ENCODE measurements around the gene PKN1.
"Not testable (repeated sequence)": the region's sequence is repeated elsewhere in the genome, so short reads cannot be mapped to it uniquely, and the experiment has no call there.

PKN1 gene

DNA sequence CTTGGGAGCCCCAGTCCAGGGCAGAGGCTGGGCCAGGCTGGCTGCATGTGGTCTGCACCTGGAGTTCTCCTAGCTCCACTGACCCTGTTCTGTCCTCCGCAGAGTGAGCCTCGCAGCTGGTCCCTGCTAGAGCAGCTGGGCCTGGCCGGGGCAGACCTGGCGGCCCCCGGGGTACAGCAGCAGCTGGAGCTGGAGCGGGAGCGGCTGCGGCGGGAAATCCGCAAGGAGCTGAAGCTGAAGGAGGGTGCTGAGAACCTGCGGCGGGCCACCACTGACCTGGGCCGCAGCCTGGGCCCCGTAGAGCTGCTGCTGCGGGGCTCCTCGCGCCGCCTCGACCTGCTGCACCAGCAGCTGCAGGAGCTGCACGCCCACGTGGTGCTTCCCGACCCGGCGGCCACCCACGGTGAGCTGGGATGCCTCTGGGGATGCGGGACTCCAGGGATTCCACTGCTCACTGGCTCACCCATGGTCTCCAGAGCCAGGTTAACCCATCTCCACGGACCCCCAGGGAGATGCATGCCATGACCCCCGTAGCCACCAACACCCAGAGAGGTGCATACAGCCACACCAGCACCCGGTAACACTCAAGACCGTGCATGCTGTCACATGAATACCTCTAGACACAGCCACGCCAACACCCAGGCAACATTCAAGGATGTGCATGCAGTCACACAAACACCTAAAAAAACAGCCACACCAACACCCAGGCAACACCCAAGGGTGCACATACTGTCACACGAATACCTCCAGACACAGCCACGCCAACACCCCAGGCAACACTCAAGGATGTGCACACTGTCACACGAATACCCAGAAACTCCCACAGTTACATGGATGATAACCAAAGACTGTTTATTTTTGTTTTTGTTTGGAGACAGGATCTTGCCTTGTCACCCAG lies 8.2 kb downstream of the PKN1 start:
- peaks cover 20% of the 10 kb centered on the region for H3K36me3 ChIP-seq (ENCODE audit: control insufficient read depth, insufficient read depth, low read length)
- no peak overlapping the region for H3K9ac ChIP-seq (ENCODE audit: low read length)
- no peaks in the 10 kb centered on the region for H3K27me3 ChIP-seq (ENCODE audit: control insufficient read depth, insufficient read depth, low read length)
- peaks cover 8% of the 10 kb centered on the region for H3K4me1 ChIP-seq (ENCODE audit: control insufficient read depth, insufficient read depth, low read length)
- H3K4me3 ChIP-seq (ENCODE audit: low read length): no peak overlapping the region
- no peaks in the 10 kb centered on the region for H3K9me3 ChIP-seq (ENCODE audit: control insufficient read depth, low read length)

DNA sequence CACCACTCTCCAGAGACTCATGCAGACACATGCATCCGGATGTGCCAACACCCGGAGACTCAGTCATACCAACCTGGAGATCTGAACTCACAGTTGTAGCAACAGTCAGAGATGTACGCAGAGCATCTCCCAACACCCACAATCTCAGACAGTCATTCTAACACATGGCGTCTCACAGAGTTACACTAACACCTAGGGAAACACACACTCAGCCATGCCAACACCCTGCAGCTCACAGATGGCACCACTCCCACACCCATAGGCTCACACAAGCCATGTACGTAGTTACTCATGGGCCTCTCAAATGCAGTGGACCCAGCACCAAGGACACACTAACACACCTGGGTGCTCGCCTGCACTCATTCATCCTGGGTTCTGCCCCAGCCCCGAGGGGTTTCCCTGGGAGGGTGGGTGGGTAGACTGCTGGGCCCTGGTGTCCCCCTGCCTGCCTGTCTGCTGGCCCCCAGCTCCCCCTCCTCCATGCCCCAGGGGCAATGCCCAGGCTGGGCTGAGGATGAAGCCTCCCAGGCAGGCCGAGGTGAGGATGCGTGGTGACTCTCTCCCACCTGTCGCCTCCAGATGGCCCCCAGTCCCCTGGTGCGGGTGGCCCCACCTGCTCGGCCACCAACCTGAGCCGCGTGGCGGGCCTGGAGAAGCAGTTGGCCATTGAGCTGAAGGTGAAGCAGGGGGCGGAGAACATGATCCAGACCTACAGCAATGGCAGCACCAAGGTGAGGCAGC lies 10.0 kb downstream of the PKN1 start:
- no peaks in the 10 kb centered on the region for H3K9me3 ChIP-seq (ENCODE audit: control insufficient read depth, low read length)

DNA sequence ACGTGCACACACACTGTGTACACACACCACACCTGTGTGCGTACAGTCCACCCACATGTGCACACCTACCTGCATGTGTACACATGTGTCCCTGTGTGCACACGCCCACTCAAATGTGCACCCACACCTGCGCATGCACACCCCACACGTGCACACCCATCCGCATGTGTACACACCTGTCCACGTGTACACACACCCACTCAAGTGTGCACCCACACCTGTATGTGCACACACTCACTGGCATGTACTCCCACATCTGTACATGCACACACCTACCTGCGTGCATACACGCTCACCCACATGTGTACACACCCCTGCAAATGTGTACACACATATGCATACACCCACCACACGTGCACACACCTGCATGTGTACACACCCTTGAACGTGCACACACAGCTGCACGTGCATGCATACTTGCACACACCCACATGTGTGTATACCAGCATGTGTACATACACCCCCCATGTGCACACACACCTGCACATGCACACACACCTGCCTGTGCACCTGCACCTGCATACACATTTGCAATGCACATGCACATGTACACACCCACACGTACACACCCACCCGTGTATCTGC lies 10.6 kb downstream of the PKN1 start:
- no peaks in the 10 kb centered on the region for H3K9me3 ChIP-seq (ENCODE audit: control insufficient read depth, low read length)
- peaks cover 25% of the 10 kb centered on the region for H3K36me3 ChIP-seq (ENCODE audit: control insufficient read depth, insufficient read depth, low read length)

More for the DNA sequence above, 10.0 kb downstream of the PKN1 start:
- no peaks in the 10 kb centered on the region for H3K27me3 ChIP-seq (ENCODE audit: control insufficient read depth, insufficient read depth, low read length)
- H3K4me3 ChIP-seq (ENCODE audit: low read length): no peak overlapping the region
- H3K9ac ChIP-seq (ENCODE audit: low read length): no peak overlapping the region
- H3K4me1 ChIP-seq (ENCODE audit: control insufficient read depth, insufficient read depth, low read length): peaks cover 8% of the 10 kb centered on the region
- peaks cover 25% of the 10 kb centered on the region for H3K36me3 ChIP-seq (ENCODE audit: control insufficient read depth, insufficient read depth, low read length)

DNA sequence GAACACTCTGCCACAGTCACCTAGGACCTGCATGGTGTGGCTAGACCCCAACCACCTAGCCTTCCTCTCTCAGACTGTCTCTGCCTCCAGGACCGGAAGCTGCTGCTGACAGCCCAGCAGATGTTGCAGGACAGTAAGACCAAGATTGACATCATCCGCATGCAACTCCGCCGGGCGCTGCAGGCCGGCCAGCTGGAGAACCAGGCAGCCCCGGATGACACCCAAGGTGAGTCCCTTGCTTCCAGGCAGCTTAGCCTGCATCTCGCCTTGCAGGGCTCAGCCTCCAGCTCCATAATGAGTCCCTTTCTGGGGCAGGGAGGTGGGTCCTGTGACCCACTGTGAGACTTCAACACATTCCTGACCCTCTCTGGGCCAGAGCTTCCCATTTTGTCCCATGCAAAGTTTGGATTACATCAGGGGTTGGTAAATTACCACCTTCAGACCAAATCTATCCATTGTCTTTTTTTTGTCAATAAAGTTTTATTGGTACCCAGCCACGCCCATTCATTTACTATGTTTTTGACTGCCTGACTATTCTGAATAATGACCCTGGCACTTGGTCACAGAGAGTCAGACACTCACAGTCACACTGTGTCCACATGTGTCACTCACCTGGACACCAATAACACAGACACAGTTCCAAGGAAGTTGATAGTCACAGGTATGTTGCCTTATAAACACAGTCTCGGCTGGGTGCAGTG lies 13.4 kb downstream of the PKN1 start:
- no peaks in the 10 kb centered on the region for H3K9me3 ChIP-seq (ENCODE audit: control insufficient read depth, low read length)
- H3K27me3 ChIP-seq (ENCODE audit: control insufficient read depth, insufficient read depth, low read length): no peaks in the 10 kb centered on the region
- no peak overlapping the region for H3K4me3 ChIP-seq (ENCODE audit: low read length)
- peaks cover 25% of the 10 kb centered on the region for H3K36me3 ChIP-seq (ENCODE audit: control insufficient read depth, insufficient read depth, low read length)
- no peak overlapping the region for H3K9ac ChIP-seq (ENCODE audit: low read length)
- no peaks in the 10 kb centered on the region for H3K4me1 ChIP-seq (ENCODE audit: control insufficient read depth, insufficient read depth, low read length)

More for the DNA sequence above, 10.6 kb downstream of the PKN1 start:
- Histone ChIP-seq H3K4me3 (ENCODE audit: low read length) (no peak overlapping the region), H3K27me3 (ENCODE audit: control insufficient read depth, insufficient read depth, low read length) (no peaks in the 10 kb centered on the region), H3K9ac (ENCODE audit: low read length) (no peak overlapping the region), H3K4me1 (ENCODE audit: control insufficient read depth, insufficient read depth, low read length) (peaks cover 8% of the 10 kb centered on the region)

DNA sequence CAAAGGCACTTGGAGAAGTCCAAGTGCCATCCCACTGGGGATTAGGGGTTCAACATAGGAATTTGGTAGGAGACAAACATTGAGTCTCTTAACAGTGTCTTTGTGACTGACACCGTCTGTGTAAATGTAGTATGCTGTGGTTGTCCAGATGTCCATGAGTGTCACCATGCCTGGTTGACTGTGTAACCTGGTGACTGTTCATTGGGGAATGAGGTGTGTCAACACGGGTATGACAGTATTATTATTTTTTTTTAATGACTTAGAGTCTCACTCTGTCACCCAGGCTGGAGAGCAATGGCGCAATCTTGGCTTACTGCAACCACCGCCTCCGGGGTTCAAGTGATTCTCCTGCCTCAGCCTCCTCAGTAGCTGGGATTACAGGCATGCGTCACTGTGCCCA lies 16.2 kb downstream of the PKN1 start:
- H3K4me1 ChIP-seq (ENCODE audit: control insufficient read depth, insufficient read depth, low read length): no peaks in the 10 kb centered on the region
- H3K27me3 ChIP-seq (ENCODE audit: control insufficient read depth, insufficient read depth, low read length): no peaks in the 10 kb centered on the region
- no peak overlapping the region for H3K9ac ChIP-seq (ENCODE audit: low read length)
- H3K9me3 ChIP-seq (ENCODE audit: control insufficient read depth, low read length): no peaks in the 10 kb centered on the region
- no peak overlapping the region for H3K4me3 ChIP-seq (ENCODE audit: low read length)
- H3K36me3 ChIP-seq (ENCODE audit: control insufficient read depth, insufficient read depth, low read length): peaks cover 14% of the 10 kb centered on the region

GRCh38 chr19:14450168-14450874 lies 17.2 kb downstream of the PKN1 start:
- H3K4me1 ChIP-seq (ENCODE audit: control insufficient read depth, insufficient read depth, low read length): no peaks in the 10 kb centered on the region
- H3K4me3 ChIP-seq (ENCODE audit: low read length): no peak overlapping the region
- peaks cover 9% of the 10 kb centered on the region for H3K36me3 ChIP-seq (ENCODE audit: control insufficient read depth, insufficient read depth, low read length)
- H3K9me3 ChIP-seq (ENCODE audit: control insufficient read depth, low read length): no peaks in the 10 kb centered on the region
- no peaks in the 10 kb centered on the region for H3K27me3 ChIP-seq (ENCODE audit: control insufficient read depth, insufficient read depth, low read length)
- no peak overlapping the region for H3K9ac ChIP-seq (ENCODE audit: low read length)

DNA sequence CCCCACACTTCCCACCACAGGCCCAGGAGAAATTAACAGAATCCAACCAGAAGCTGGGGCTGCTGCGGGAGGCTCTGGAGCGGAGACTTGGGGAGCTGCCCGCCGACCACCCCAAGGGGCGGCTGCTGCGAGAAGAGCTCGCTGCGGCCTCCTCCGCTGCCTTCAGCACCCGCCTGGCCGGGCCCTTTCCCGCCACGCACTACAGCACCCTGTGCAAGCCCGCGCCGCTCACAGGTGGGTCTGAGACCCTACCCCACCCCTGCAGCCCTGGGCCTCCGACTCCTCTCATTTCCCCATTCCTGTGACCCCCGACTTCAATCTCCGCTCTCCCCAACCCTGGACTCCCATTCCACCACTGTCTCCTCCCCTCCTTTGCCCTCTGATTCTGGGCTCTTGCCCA lies 17.8 kb downstream of the PKN1 start:
- Histone ChIP-seq H3K4me1 (ENCODE audit: control insufficient read depth, insufficient read depth, low read length) (no peaks in the 10 kb centered on the region), H3K36me3 (ENCODE audit: control insufficient read depth, insufficient read depth, low read length) (peaks cover 9% of the 10 kb centered on the region), H3K27me3 (ENCODE audit: control insufficient read depth, insufficient read depth, low read length) (no peaks in the 10 kb centered on the region), H3K9ac (ENCODE audit: low read length) (no peak overlapping the region), H3K4me3 (ENCODE audit: low read length) (no peak overlapping the region), H3K9me3 (ENCODE audit: control insufficient read depth, low read length) (no peaks in the 10 kb centered on the region)

DNA sequence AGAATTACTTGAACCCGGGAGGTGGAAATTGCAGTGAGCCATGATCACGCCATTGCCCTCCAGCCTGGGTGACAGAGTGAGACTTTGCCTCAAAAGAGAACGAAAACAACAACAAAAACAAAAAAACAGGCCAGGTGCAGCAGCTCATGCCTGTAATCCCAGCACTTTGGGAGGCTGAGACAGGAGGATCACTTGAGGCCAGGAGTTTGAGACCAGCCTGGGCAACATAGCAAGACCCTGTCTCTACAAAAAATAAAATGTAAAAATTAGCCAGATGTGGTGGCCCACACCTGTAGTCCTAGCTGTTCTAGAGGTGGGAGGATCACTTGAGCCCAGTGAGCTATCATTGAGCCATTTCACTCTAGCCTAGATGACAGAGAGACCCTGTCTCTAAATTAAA lies 19.2 kb downstream of the PKN1 start:
- H3K4me1 ChIP-seq (ENCODE audit: control insufficient read depth, insufficient read depth, low read length); H3K9ac ChIP-seq (ENCODE audit: low read length); H3K36me3 ChIP-seq (ENCODE audit: control insufficient read depth, insufficient read depth, low read length); H3K9me3 ChIP-seq (ENCODE audit: control insufficient read depth, low read length); H3K27me3 ChIP-seq (ENCODE audit: control insufficient read depth, insufficient read depth, low read length); H3K4me3 ChIP-seq (ENCODE audit: low read length): not testable (repeated sequence)

- Histone ChIP-seq H3K9me3 (ENCODE audit: control insufficient read depth, low read length) (no peaks in the 10 kb centered on the region), H3K4me3 (ENCODE audit: low read length) (no peak overlapping the region), H3K4me1 (ENCODE audit: control insufficient read depth, insufficient read depth, low read length) (no peaks in the 10 kb centered on the region), H3K9ac (ENCODE audit: low read length) (no peak overlapping the region), H3K27me3 (ENCODE audit: control insufficient read depth, insufficient read depth, low read length) (no peaks in the 10 kb centered on the region), H3K36me3 (ENCODE audit: control insufficient read depth, insufficient read depth, low read length) (no peaks in the 10 kb centered on the region)
Observed at GRCh38 chr19:14459703-14460102, 26.6 kb downstream of the PKN1 start.

GRCh38 chr19:14460935-14461334 lies 27.8 kb downstream of the PKN1 start:
- H3K4me1 ChIP-seq (ENCODE audit: control insufficient read depth, insufficient read depth, low read length): no peaks in the 10 kb centered on the region
- H3K9ac ChIP-seq (ENCODE audit: low read length): no peak overlapping the region
- H3K4me3 ChIP-seq (ENCODE audit: low read length): no peak overlapping the region
- no peaks in the 10 kb centered on the region for H3K9me3 ChIP-seq (ENCODE audit: control insufficient read depth, low read length)
- no peaks in the 10 kb centered on the region for H3K36me3 ChIP-seq (ENCODE audit: control insufficient read depth, insufficient read depth, low read length)
- H3K27me3 ChIP-seq (ENCODE audit: control insufficient read depth, insufficient read depth, low read length): no peaks in the 10 kb centered on the region

DNA sequence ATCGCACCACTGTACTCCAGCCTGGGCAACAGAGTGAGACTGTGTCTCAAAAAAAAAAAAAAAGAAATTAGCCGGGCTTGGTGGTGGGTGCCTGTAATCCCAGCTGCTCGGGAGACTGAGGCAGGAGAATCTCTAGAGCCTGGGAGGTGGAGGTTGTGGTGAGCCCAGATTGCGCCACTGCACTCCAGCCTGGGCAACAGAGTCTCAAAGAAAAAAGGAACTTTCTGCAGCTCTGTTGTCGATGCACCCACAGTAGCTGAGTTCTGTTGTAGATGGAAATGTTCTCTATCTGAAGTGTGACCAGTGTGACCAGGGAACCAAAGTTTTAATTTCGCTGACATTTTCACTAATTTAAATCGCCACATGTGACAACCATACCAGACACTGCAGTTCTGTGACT lies 29.3 kb downstream of the PKN1 start:
- not testable (repeated sequence) for H3K4me3 ChIP-seq (ENCODE audit: low read length); H3K4me1 ChIP-seq (ENCODE audit: control insufficient read depth, insufficient read depth, low read length); H3K9ac ChIP-seq (ENCODE audit: low read length); H3K27me3 ChIP-seq (ENCODE audit: control insufficient read depth, insufficient read depth, low read length); H3K36me3 ChIP-seq (ENCODE audit: control insufficient read depth, insufficient read depth, low read length); H3K9me3 ChIP-seq (ENCODE audit: control insufficient read depth, low read length)

Measured in mucosa of stomach (tissue), 1 donor.